B cell (primary cell): ENCODE results near the gene DACT2. TPM values are rescaled to one million over a fixed set of nuclear protein-coding genes. Genes with fewer than 3 reads are reported as not detected.
"Not testable (repeated sequence)": the region's sequence is repeated elsewhere in the genome, so short reads cannot be mapped to it uniquely, and the experiment has no call there.

Experiments used
- ATAC-seq: fragments of 200-7000 bp; cut with Tn5 transposase; one replicate; pipeline ENCODE4 v1.10.0; 2021; ENCODE audit warnings: low read depth, mild to moderate bottlenecking, moderate number of reproducible peaks, moderate library complexity
- CTCF ChIA-PET: fragments of 350-600 bp; sonication (Branson Sonifier 250); formaldehyde crosslinking; loops from one replicate; lab custom pipeline; 2021; ENCODE audit warnings: antibody characterized with exemption, inconsistent platforms; lab: Charles Lee
- POLR2A ChIA-PET: fragments of 350-600 bp; sonication (Branson Sonifier 250); formaldehyde crosslinking; loops from one replicate; lab custom pipeline; 2021; ENCODE audit warnings: antibody characterized with exemption; lab: Charles Lee
- DNase-seq: peaks from one replicate; pipeline ENCODE4 v3.0.0; 2013
- H2AFZ ChIP-seq: 2 replicates; pipeline ENCODE4 v1.6.1; 2012; ENCODE audit warnings: mild to moderate bottlenecking, low read depth, low read length; ENCODE audit not compliant: insufficient read depth, poor library complexity, severe bottlenecking
- H3K27ac ChIP-seq, 2 donors: 1 replicate in 1 of 2; 2 replicates in 1 of 2; pipeline ENCODE4 v1.5.1; 2012 to 2013; ENCODE audit warnings: low read length in 2 of 2, mild to moderate bottlenecking in 2 of 2, moderate library complexity in 1 of 2
- H3K27me3 ChIP-seq, 4 experiments: fragments of 200-600 bp in 1 of 4; sonication (generic) in 1 of 4; replicated peaks in 1 of 4; 1 replicate in 2 of 4; 2 replicates in 2 of 4; pipeline versions ENCODE4 v1.6.1 to v1.7.0; 2013 to 2016; ENCODE audit warnings: low read length in 3 of 4, mild to moderate bottlenecking in 2 of 4, mixed read lengths in 1 of 4, moderate library complexity in 1 of 4; ENCODE audit not compliant: insufficient read depth in 4 of 4, control insufficient read depth in 3 of 4; ENCODE audit errors: control extremely low read depth in 1 of 4
- H3K36me3 ChIP-seq, 2 experiments: replicated peaks in 1 of 2; 1 replicate in 1 of 2; 2 replicates in 1 of 2; pipeline versions ENCODE4 v1.6.1 to v1.7.1; 2013; ENCODE audit warnings: low read length in 1 of 2; ENCODE audit not compliant: insufficient read depth in 2 of 2, control insufficient read depth in 1 of 2; ENCODE audit errors: control extremely low read depth in 1 of 2, extremely low read depth in 1 of 2
- H3K4me1 ChIP-seq, 2 donors: fragments of 200-600 bp in 1 of 2; sonication (generic) in 1 of 2; 1 replicate in 1 of 2; 2 replicates in 1 of 2; pipeline versions ENCODE4 v1.5.1 to v1.6.1; 2013 to 2017; ENCODE audit warnings: low read length in 2 of 2; ENCODE audit not compliant: control insufficient read depth in 2 of 2, insufficient read depth in 2 of 2
- H3K4me2 ChIP-seq: replicated peaks from 2 replicates; pipeline ENCODE3; 2012; ENCODE audit warnings: mild to moderate bottlenecking, low read depth, low read length; ENCODE audit not compliant: poor library complexity, severe bottlenecking
- H3K4me3 ChIP-seq, 5 experiments: fragments of 200-600 bp in 1 of 5; sonication (generic) in 1 of 5; 1 replicate in 3 of 5; 2 replicates in 2 of 5; pipeline versions ENCODE4 v1.5.1 to v1.7.0; 2011 to 2016; ENCODE audit warnings: low read length in 4 of 5, mild to moderate bottlenecking in 4 of 5, low read depth in 2 of 5, control low read depth in 1 of 5, moderate library complexity in 1 of 5; ENCODE audit not compliant: insufficient read depth in 1 of 5; ENCODE audit errors: control extremely low read depth in 1 of 5, extremely low read depth in 1 of 5
- H3K79me2 ChIP-seq: fragments of 200-600 bp; sonication (generic); one replicate; pipeline ENCODE4 v1.6.0; 2016; ENCODE audit warnings: low read length; ENCODE audit not compliant: control insufficient read depth, insufficient read depth
- H3K9ac ChIP-seq: fragments of 200-600 bp; sonication (generic); 2 replicates; pipeline ENCODE4 v1.6.1; 2017; ENCODE audit warnings: mild to moderate bottlenecking, low read length, moderate library complexity
- H3K9me3 ChIP-seq, 3 donors: one replicate each; pipeline versions ENCODE4 v1.6.1 to v1.7.1; 2013; ENCODE audit warnings: low read length in 2 of 3; ENCODE audit not compliant: control insufficient read depth in 2 of 3, insufficient read depth in 1 of 3; ENCODE audit errors: control extremely low read depth in 1 of 3
- H4K20me1 ChIP-seq: 2 replicates; pipeline ENCODE4 v1.6.0; 2012; ENCODE audit warnings: mild to moderate bottlenecking, low read length; ENCODE audit not compliant: insufficient read depth, control insufficient read depth, poor library complexity, severe bottlenecking
- H3K27ac Mint-ChIP-seq: one replicate; pipeline ENCODE4 v1.8.0; 2021; ENCODE audit warnings: mixed read lengths
- H3K27me3 Mint-ChIP-seq: one replicate; pipeline ENCODE4 v1.8.0; 2021; ENCODE audit warnings: mixed read lengths
- H3K4me1 Mint-ChIP-seq: one replicate; pipeline ENCODE4 v1.8.0; 2021; ENCODE audit warnings: mixed read lengths
- H3K4me3 Mint-ChIP-seq: one replicate; pipeline ENCODE4 v1.8.0; 2021; ENCODE audit warnings: mixed read lengths
- H3K9me3 Mint-ChIP-seq: one replicate; pipeline ENCODE4 v1.8.0; 2022; ENCODE audit warnings: mixed read lengths; ENCODE audit not compliant: insufficient read depth
- CTCF ChIP-seq: fragments of 200-600 bp; IDR thresholded peaks from one replicate; pipeline ENCODE4 v1.8.0; 2022; ENCODE audit warnings: antibody characterized with exemption, mild to moderate bottlenecking
- EZH2 ChIP-seq: IDR thresholded peaks from 2 replicates; pipeline ENCODE4 v1.6.1; 2012; ENCODE audit warnings: borderline replicate concordance, low read depth, mild to moderate bottlenecking, moderate library complexity, low read length; ENCODE audit not compliant: insufficient read depth, poor library complexity, severe bottlenecking
- WGBS: methylation state at CpG from one replicate; pipeline ENCODE4 v1.1.5; 2013; ENCODE audit warnings: missing lambda C conversion rate; ENCODE audit not compliant: insufficient coverage; 5-methylcytosine and 5-hydroxymethylcytosine counted together
- intact Hi-C: fragments of 100-400 bp; cut with micrococcal nuclease; formaldehyde crosslinking; loops from one replicate; pipeline ENCODE4 v1.10.0; 2022
- polyA plus RNA-seq: library from polyadenylated mRNA; depleted of rRNA; stranded (reverse); fragments of >200 nt; gene quantifications from 2 replicates; pipeline ENCODE4 v1.2.3, GENCODE V29; 2012
- total RNA-seq, 2 donors: library from RNA; stranded (reverse); fragments of 120-200 nt in 1 of 2; gene quantifications; 1 replicate in 1 of 2; 2 replicates in 1 of 2; pipeline versions ENCODE4 v1.2.3 to v1.2.4, GENCODE V29; 2013 to 2022

DACT2 gene
- total and polyA plus RNA-seq, 2 donors (not counting 1 experiment from before 2014, with no cell fraction given) = not detected

DNA sequence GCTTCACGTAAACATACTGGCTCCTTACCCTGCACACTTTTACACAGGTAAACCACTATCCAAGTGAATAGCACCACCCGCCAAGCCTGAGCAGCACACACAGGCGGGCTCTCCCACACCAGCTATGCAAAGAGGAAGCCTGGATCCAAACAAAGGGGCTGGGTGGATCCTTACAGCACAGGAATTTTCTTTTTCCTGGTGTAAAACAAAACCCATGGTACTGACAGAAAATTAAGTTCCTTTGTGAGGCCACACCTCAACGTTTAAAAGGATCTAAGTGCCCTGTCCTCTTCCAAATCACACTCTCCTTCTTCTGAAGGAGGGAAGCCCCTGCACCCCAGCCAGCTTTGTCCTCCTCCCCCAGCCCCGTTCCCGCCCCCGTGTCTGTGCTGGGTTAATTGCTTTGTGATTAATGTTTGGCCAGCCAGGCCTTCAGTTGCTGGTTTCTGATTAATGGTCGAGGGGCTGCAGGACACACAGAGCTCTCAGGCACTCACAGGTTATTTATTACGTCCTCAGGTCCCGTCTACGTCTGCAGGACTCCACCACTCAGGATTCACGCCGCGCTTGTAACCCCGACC is 6.1 kb downstream of the DACT2 start:
- H3K4me2 ChIP-seq = no peak overlapping the region
- no peak for ATAC-seq
- H3K79me2 ChIP-seq = no peaks in the 10 kb centered on the region
- CTCF ChIA-PET = no interaction called here
- no peak for DNase-seq
- no peaks in the 10 kb centered on the region for H3K27me3 ChIP-seq
- H3K9ac ChIP-seq = no peak overlapping the region
- H3K27ac ChIP-seq = no peak overlapping the region
- H2AFZ ChIP-seq = no peak overlapping the region
- TF ChIP-seq EZH2 (no peak), CTCF (no peak)
- H3K9me3 ChIP-seq = peaks cover 0 to 20% (median 0%) of the 10 kb centered on the region in 3 donors
- no peaks in the 10 kb centered on the region for H4K20me1 ChIP-seq
- no peaks in the 10 kb centered on the region for H3K4me1 ChIP-seq
- H3K36me3 ChIP-seq = no peaks in the 10 kb centered on the region
- Mint-ChIP-seq H3K4me3 (no peak overlapping the region), H3K27ac (no peak overlapping the region), H3K27me3 (peaks cover 18% of the 10 kb centered on the region), H3K9me3 (no peaks in the 10 kb centered on the region), H3K4me1 (no peaks in the 10 kb centered on the region)
- POLR2A ChIA-PET = no interaction called here
- 48% methylated on average over 12 of the region's 15 CpGs for WGBS
- no peak overlapping the region for H3K4me3 ChIP-seq
- intact Hi-C loops = no loop called here

DNA sequence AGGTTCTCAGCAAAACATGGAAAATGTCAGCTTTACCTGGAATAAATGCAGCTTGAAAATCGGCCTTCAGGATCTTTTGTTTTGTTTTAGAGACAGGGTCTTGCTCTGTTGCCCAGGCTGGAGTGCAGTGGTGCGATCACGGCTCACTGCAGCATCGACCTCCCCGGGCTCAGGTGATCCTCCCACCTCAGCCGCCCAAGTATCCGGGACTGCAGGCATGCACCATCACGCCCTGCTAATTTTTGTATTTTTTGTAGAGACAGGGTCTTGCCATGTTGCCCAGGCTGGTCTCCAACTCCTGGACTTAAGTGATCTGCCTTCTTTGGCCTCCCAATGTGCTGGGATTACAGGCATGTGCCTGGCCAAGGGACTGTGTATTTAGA is 7.5 kb downstream of the DACT2 start:
- H3K9ac ChIP-seq, H3K4me3 ChIP-seq, H3K9me3 Mint-ChIP-seq, H3K4me1 ChIP-seq, H3K4me1 Mint-ChIP-seq, DNase-seq, H3K36me3 ChIP-seq, ATAC-seq, H3K4me3 Mint-ChIP-seq, CTCF ChIA-PET, H4K20me1 ChIP-seq, H2AFZ ChIP-seq, H3K27ac ChIP-seq, H3K4me2 ChIP-seq, H3K27ac Mint-ChIP-seq, H3K79me2 ChIP-seq, POLR2A ChIA-PET, H3K27me3 ChIP-seq, intact Hi-C loops: not testable (repeated sequence)
- H3K9me3 ChIP-seq = peaks cover 0 to 25% (median 0%) of the 10 kb centered on the region in 3 donors
- H3K27me3 Mint-ChIP-seq = peaks cover 13% of the 10 kb centered on the region
- 90% methylated on average over 6 of the region's 8 CpGs for WGBS
